Activated naive CD4-positive, alpha-beta T cell treated with anti-CD3 and anti-CD28 coated beads, Interleukin-2, amount 50 U/mL, for 24 hours (primary cell): Measurements from ENCODE around the gene PLGRKT.
"Not testable (repeated sequence)": the region's sequence is repeated elsewhere in the genome, so short reads cannot be mapped to it uniquely, and the experiment has no call there.

Experiments
- H3K27ac Mint-ChIP-seq: one replicate; pipeline ENCODE4 v1.8.0; 2021; ENCODE audit warnings: mild to moderate bottlenecking, mixed read lengths
- H3K27me3 Mint-ChIP-seq: one replicate; pipeline ENCODE4 v1.8.0; 2021; ENCODE audit warnings: mixed read lengths
- H3K36me3 Mint-ChIP-seq: one replicate; pipeline ENCODE4 v1.8.0; 2021; ENCODE audit warnings: mixed read lengths
- H3K4me1 Mint-ChIP-seq: one replicate; pipeline ENCODE4 v1.8.0; 2021; ENCODE audit warnings: mixed read lengths
- H3K4me3 Mint-ChIP-seq: one replicate; pipeline ENCODE4 v1.8.0; 2021; ENCODE audit warnings: mild to moderate bottlenecking, mixed read lengths
- H3K9me3 Mint-ChIP-seq: one replicate; pipeline ENCODE4 v1.8.0; 2021; ENCODE audit warnings: mixed read lengths

Gene PLGRKT

GRCh38 chr9:5384436-5384835 is 53.3 kb downstream of the PLGRKT start:
- H3K4me3 Mint-ChIP-seq: no peak overlapping the region
- peaks cover 17% of the 10 kb centered on the region for H3K4me1 Mint-ChIP-seq
- no peaks in the 10 kb centered on the region for H3K9me3 Mint-ChIP-seq
- no peak overlapping the region for H3K27ac Mint-ChIP-seq
- H3K27me3 Mint-ChIP-seq: no peaks in the 10 kb centered on the region
- H3K36me3 Mint-ChIP-seq: peaks cover 17% of the 10 kb centered on the region

- Mint-ChIP-seq H3K4me3 (no peak overlapping the region), H3K9me3 (no peaks in the 10 kb centered on the region), H3K36me3 (peaks cover 17% of the 10 kb centered on the region), H3K4me1 (peaks cover 5% of the 10 kb centered on the region), H3K27me3 (no peaks in the 10 kb centered on the region), H3K27ac (no peak overlapping the region)
Measured at GRCh38 chr9:5382479-5382878, 55.2 kb downstream of the PLGRKT start.

- no peak overlapping the region for H3K27ac Mint-ChIP-seq
- no peaks in the 10 kb centered on the region for H3K27me3 Mint-ChIP-seq
- no peaks in the 10 kb centered on the region for H3K9me3 Mint-ChIP-seq
- no peak overlapping the region for H3K4me3 Mint-ChIP-seq
- H3K36me3 Mint-ChIP-seq: peaks cover 17% of the 10 kb centered on the region
- peaks cover 37% of the 10 kb centered on the region for H3K4me1 Mint-ChIP-seq
Measured at GRCh38 chr9:5375790-5376477, 61.8 kb downstream of the PLGRKT start.

- H3K36me3 Mint-ChIP-seq: peaks cover 13% of the 10 kb centered on the region
- H3K27me3 Mint-ChIP-seq: no peaks in the 10 kb centered on the region
- H3K4me3 Mint-ChIP-seq: no peak overlapping the region
- no peak overlapping the region for H3K27ac Mint-ChIP-seq
- H3K9me3 Mint-ChIP-seq: no peaks in the 10 kb centered on the region
- H3K4me1 Mint-ChIP-seq: peaks cover 37% of the 10 kb centered on the region
Measured at GRCh38 chr9:5375091-5375490, 62.6 kb downstream of the PLGRKT start.

- no peak overlapping the region for H3K4me3 Mint-ChIP-seq
- peaks cover 15% of the 10 kb centered on the region for H3K36me3 Mint-ChIP-seq
- no peaks in the 10 kb centered on the region for H3K27me3 Mint-ChIP-seq
- peaks cover 17% of the 10 kb centered on the region for H3K4me1 Mint-ChIP-seq
- H3K27ac Mint-ChIP-seq: no peak overlapping the region
- H3K9me3 Mint-ChIP-seq: no peaks in the 10 kb centered on the region
Measured at GRCh38 chr9:5364294-5365024, 73.3 kb downstream of the PLGRKT start.

- no peaks in the 10 kb centered on the region for H3K27me3 Mint-ChIP-seq
- no peaks in the 10 kb centered on the region for H3K9me3 Mint-ChIP-seq
- no peak overlapping the region for H3K27ac Mint-ChIP-seq
- H3K4me1 Mint-ChIP-seq: peaks cover 11% of the 10 kb centered on the region
- no peak overlapping the region for H3K4me3 Mint-ChIP-seq
- peaks cover 23% of the 10 kb centered on the region for H3K36me3 Mint-ChIP-seq
Measured at GRCh38 chr9:5361326-5362010, 76.3 kb downstream of the PLGRKT start.

- Mint-ChIP-seq H3K36me3 (peaks cover 23% of the 10 kb centered on the region), H3K27ac (no peak overlapping the region), H3K9me3 (no peaks in the 10 kb centered on the region), H3K4me1 (peaks cover 11% of the 10 kb centered on the region), H3K4me3 (no peak overlapping the region), H3K27me3 (no peaks in the 10 kb centered on the region)
Measured at GRCh38 chr9:5360341-5360740, 77.4 kb downstream of the PLGRKT start.

GRCh38 chr9:5357431-5358105 is 80.2 kb downstream of the PLGRKT start:
- Mint-ChIP-seq H3K9me3 (no peaks in the 10 kb centered on the region), H3K27me3 (no peaks in the 10 kb centered on the region), H3K36me3 (peaks cover 19% of the 10 kb centered on the region), H3K27ac (no peak overlapping the region), H3K4me3 (no peak overlapping the region), H3K4me1 (peaks cover 21% of the 10 kb centered on the region)

- Mint-ChIP-seq H3K4me3 (no peak overlapping the region), H3K36me3 (peaks cover 14% of the 10 kb centered on the region), H3K4me1 (peaks cover 35% of the 10 kb centered on the region), H3K9me3 (no peaks in the 10 kb centered on the region), H3K27me3 (no peaks in the 10 kb centered on the region), H3K27ac (no peak overlapping the region)
Measured at GRCh38 chr9:5355817-5356216, 81.9 kb downstream of the PLGRKT start.

- Mint-ChIP-seq H3K9me3 (no peaks in the 10 kb centered on the region), H3K4me1 (peaks cover 41% of the 10 kb centered on the region), H3K27ac (no peak overlapping the region), H3K4me3 (no peak overlapping the region), H3K27me3 (no peaks in the 10 kb centered on the region), H3K36me3 (peaks cover 14% of the 10 kb centered on the region)
Measured at GRCh38 chr9:5355226-5355625, 82.5 kb downstream of the PLGRKT start.

GRCh38 chr9:5354184-5354583 is 83.5 kb downstream of the PLGRKT start:
- Mint-ChIP-seq H3K9me3 (peaks cover 5% of the 10 kb centered on the region), H3K4me3 (peak overlapping the region; percentile 20), H3K4me1 (peaks cover 46% of the 10 kb centered on the region), H3K27ac (peak overlapping the region; percentile 23), H3K27me3 (no peaks in the 10 kb centered on the region), H3K36me3 (peaks cover 17% of the 10 kb centered on the region)

- H3K27ac Mint-ChIP-seq: peak overlapping the region; percentile 86
- H3K36me3 Mint-ChIP-seq: peaks cover 16% of the 10 kb centered on the region
- peaks cover 46% of the 10 kb centered on the region for H3K4me1 Mint-ChIP-seq
- no peaks in the 10 kb centered on the region for H3K27me3 Mint-ChIP-seq
- peak overlapping the region; percentile 62 for H3K4me3 Mint-ChIP-seq
- peaks cover 7% of the 10 kb centered on the region for H3K9me3 Mint-ChIP-seq
Measured at GRCh38 chr9:5352637-5353248, 85.0 kb downstream of the PLGRKT start.

GRCh38 chr9:5338992-5339981 is 98.4 kb downstream of the PLGRKT start, which contains the start of gene RLN1:
Gene RLN1, minus strand, starts transcription at chr9:5339876. Its CDS starts 130 bp downstream, at chr9:5339746.
- not testable (repeated sequence) for H3K36me3 Mint-ChIP-seq, H3K9me3 Mint-ChIP-seq, H3K27me3 Mint-ChIP-seq
- Mint-ChIP-seq H3K4me1 (peaks cover 33% of the 10 kb centered on the region), H3K27ac (peak within 1 kb of the TSS; percentile 51), H3K4me3 (peak within 1 kb of the TSS; percentile 67)

- Mint-ChIP-seq H3K27me3 (no peaks in the 10 kb centered on the region), H3K36me3 (peaks cover 14% of the 10 kb centered on the region), H3K4me1 (peaks cover 49% of the 10 kb centered on the region), H3K4me3 (peak overlapping the region; percentile 72), H3K27ac (peak overlapping the region; percentile 91), H3K9me3 (no peaks in the 10 kb centered on the region)
Measured at GRCh38 chr9:5336688-5337087, 101.0 kb downstream of the PLGRKT start.
